Measurements from ENCODE around the gene NSUN4. TPM values are rescaled to one million over a fixed set of nuclear protein-coding genes. Genes with fewer than 3 reads are reported as not detected.

Gene NSUN4
- total and polyA plus RNA-seq, 2 of the 13 experiments (the other 11 are each of a cell fraction or from before 2014, with no cell fraction given): 21.5 to 23.5 TPM

DNA sequence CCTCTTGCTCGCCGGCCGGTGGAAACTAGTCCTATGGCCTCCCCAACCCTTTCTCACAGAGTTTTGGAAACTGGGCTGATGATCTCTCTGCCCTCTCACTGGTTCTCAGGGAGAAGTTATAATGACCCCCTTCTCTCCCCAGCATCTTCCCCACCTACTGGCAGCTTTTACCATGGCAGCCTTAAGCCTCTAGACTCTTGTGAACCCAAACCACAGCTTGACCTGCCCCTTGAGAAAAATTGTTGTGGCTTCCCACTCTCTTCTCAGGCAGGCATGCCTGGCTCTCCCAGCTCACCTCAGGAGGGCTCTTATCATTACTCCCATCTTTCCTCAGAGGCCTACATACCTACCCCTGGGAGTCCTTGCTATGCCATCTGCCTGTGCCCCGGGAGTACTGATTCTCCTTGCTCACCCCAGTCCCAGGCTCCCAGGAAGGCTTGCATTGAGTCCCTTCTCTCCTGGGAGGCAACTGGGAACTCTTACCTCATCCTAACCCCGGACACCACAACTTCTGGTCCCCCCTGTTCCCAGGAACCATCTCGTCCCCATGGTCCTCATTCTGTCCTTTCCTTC is 1.6 kb downstream of the NSUN4 start:
- DNase-seq (ENCODE audit: low spot score) (no peak), ATAC-seq (no peak), FAIRE-seq (no peak)
- Histone ChIP-seq H3K27ac (ENCODE audit: extremely low read length, insufficient read depth, low read length) (no peak overlapping the region), H3K27me3 (ENCODE audit: control insufficient read depth in 1 of 2, insufficient read depth in 2 of 2, low read length in 2 of 2) (no peaks in the 10 kb centered on the region; a peak in 1 of 5 replicates), H3K36me3 (replicated peaks in 1 of 2; ENCODE audit: control insufficient read depth in 1 of 2, insufficient read depth in 2 of 2, low read length in 2 of 2) (peaks cover 4 to 19% of the 10 kb centered on the region in 2 experiments; a peak in 3 of 5 replicates), H3K4me3 (replicated peaks in 1 of 3; ENCODE audit: insufficient read depth in 1 of 3, low read depth in 2 of 3, low read length in 3 of 3) (peak overlapping the region in 1 of 3 experiments; percentile 88; a peak in 1 of 6 replicates), H3K4me1 (ENCODE audit: insufficient read depth, low read length) (peaks cover 55% of the 10 kb centered on the region), H3K79me2 (ENCODE audit: insufficient read depth, low read length) (peaks cover 17% of the 10 kb centered on the region), H3K9me3 (ENCODE audit: low read length) (no peaks in the 10 kb centered on the region), H4K20me1 (ENCODE audit: insufficient read depth, low read length) (no peaks in the 10 kb centered on the region), H2AFZ (ENCODE audit: low read length) (no peak overlapping the region), H3K4me2 (ENCODE audit: low read depth, low read length) (peak overlapping the region; percentile 98), H3K9ac (ENCODE audit: insufficient read depth, low read depth, low read length) (no peak overlapping the region)
- ChIA-PET CTCF (ENCODE audit: low intra/inter-chr PET ratio, low total read pairs) (no interaction called here), POLR2A (interaction anchor here (1.0 to 1.5 kb wide), 2 partner anchors 39 to 95 kb away, joined by 3 to 7 read pairs; partner anchors contain the start of genes LRRC41, RAD54L and UQCRH)
- BruUV-seq (replicated peaks): no TSS peak
- in situ Hi-C loops (cut with HindIII; ENCODE audit: extremely low pct_ligation_motif_present, low pct_unique_long_range_greater_than_20kb): no loop called here
- intact Hi-C loops (cut with micrococcal nuclease; ENCODE audit: unreplicated experiment): no loop called here
- WGBS (ENCODE audit: low lambda C conversion rate): 95% methylated on average over 6 of the region's 6 CpGs
- TF ChIP-seq SNRNP70 (IDR thresholded peaks at IDR 0.05; ENCODE audit: low read depth, low read length) (no peak), HES4 (CRISPR knock-in tag; IDR thresholded peaks at IDR 0.05; ENCODE audit: borderline replicate concordance) (no peak), ATF7-NPFF (CRISPR knock-in tag; IDR thresholded peaks at IDR 0.05; ENCODE audit: low read depth) (no peak), TARDBP (CRISPR knock-in tag; IDR thresholded peaks at IDR 0.05) (no peak), ZNF841 (CRISPR knock-in tag; IDR thresholded peaks at IDR 0.05; ENCODE audit: borderline replicate concordance) (no peak), RORA (CRISPR knock-in tag; IDR thresholded peaks at IDR 0.05) (no peak), ZFYVE20 (CRISPR knock-in tag; IDR thresholded peaks at IDR 0.05; ENCODE audit: borderline replicate concordance, low read depth) (no peak), HCFC1 (IDR thresholded peaks at IDR 0.05; ENCODE audit: low read depth, low read length) (no peak), XRCC5 (optimal IDR thresholded peaks at IDR 0.05; ENCODE audit: low read length) (no peak), HDAC1 (CRISPR knock-in tag; IDR thresholded peaks at IDR 0.05) (no peak), DMTF1 (CRISPR knock-in tag; IDR thresholded peaks at IDR 0.05) (no peak), MTA1 (CRISPR knock-in tag; IDR thresholded peaks at IDR 0.05; ENCODE audit: borderline replicate concordance) (no peak), ZKSCAN8 (CRISPR knock-in tag; IDR thresholded peaks at IDR 0.05; ENCODE audit: borderline replicate concordance) (no peak)
- TF ChIP-seq, protein P1, sequence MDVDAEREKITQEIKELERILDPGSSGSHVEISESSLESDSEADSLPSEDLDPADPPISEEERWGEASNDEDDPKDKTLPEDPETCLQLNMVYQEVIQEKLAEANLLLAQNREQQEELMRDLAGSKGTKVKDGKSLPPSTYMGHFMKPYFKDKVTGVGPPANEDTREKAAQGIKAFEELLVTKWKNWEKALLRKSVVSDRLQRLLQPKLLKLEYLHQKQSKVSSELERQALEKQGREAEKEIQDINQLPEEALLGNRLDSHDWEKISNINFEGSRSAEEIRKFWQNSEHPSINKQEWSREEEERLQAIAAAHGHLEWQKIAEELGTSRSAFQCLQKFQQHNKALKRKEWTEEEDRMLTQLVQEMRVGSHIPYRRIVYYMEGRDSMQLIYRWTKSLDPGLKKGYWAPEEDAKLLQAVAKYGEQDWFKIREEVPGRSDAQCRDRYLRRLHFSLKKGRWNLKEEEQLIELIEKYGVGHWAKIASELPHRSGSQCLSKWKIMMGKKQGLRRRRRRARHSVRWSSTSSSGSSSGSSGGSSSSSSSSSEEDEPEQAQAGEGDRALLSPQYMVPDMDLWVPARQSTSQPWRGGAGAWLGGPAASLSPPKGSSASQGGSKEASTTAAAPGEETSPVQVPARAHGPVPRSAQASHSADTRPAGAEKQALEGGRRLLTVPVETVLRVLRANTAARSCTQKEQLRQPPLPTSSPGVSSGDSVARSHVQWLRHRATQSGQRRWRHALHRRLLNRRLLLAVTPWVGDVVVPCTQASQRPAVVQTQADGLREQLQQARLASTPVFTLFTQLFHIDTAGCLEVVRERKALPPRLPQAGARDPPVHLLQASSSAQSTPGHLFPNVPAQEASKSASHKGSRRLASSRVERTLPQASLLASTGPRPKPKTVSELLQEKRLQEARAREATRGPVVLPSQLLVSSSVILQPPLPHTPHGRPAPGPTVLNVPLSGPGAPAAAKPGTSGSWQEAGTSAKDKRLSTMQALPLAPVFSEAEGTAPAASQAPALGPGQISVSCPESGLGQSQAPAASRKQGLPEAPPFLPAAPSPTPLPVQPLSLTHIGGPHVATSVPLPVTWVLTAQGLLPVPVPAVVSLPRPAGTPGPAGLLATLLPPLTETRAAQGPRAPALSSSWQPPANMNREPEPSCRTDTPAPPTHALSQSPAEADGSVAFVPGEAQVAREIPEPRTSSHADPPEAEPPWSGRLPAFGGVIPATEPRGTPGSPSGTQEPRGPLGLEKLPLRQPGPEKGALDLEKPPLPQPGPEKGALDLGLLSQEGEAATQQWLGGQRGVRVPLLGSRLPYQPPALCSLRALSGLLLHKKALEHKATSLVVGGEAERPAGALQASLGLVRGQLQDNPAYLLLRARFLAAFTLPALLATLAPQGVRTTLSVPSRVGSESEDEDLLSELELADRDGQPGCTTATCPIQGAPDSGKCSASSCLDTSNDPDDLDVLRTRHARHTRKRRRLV (CRISPR knock-in tag; IDR thresholded peaks at IDR 0.05): no peak
- TF ChIP-seq, protein P2, sequence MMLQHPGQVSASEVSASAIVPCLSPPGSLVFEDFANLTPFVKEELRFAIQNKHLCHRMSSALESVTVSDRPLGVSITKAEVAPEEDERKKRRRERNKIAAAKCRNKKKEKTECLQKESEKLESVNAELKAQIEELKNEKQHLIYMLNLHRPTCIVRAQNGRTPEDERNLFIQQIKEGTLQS (CRISPR knock-in tag; IDR thresholded peaks at IDR 0.05): no peak

All from HepG2 (cell line).